Caco-2 (cell line): ENCODE results near the gene NLRC4. TPM values are rescaled to one million over a fixed set of nuclear protein-coding genes. Genes with fewer than 3 reads are reported as not detected.

Experiments
- BruUV-seq: library from RNA; stranded (reverse); fragments of 400-500 nt; replicated peaks from 2 replicates; lab custom pipeline; 2021; lab: Mats Ljungman, UMichigan
- CTCF ChIA-PET: fragments of 300-600 bp; sonication (Branson Sonifier 250); formaldehyde crosslinking; loops from one replicate; lab custom pipeline; 2022; ENCODE audit warnings: antibody characterized with exemption; lab: Charles Lee
- POLR2A ChIA-PET: fragments of 300-600 bp; sonication (Branson Sonifier 250); formaldehyde crosslinking; loops from one replicate; lab custom pipeline; 2022; ENCODE audit warnings: antibody characterized with exemption; lab: Charles Lee
- DNase-seq, 2 experiments: peaks; one replicate each; pipeline versions ENCODE4 v3.0.0 to v3.0.0-alpha.2; 2020 to 2022
- H3K27me3 ChIP-seq: replicated peaks from 2 replicates; pipeline ENCODE4 v1.6.0; 2011; ENCODE audit warnings: low read length; ENCODE audit not compliant: control insufficient read depth, insufficient read depth
- H3K36me3 ChIP-seq: 2 replicates; pipeline ENCODE4 v1.5.1; 2011; ENCODE audit warnings: low read length; ENCODE audit not compliant: control insufficient read depth, insufficient read depth
- H3K4me1 ChIP-seq: fragments of 250-450 bp; sonication (Bioruptor Pico); 2 replicates; pipeline ENCODE4 v1.5.1; 2020; ENCODE audit warnings: mild to moderate bottlenecking
- H3K4me3 ChIP-seq: 2 replicates; pipeline ENCODE4 v1.5.1; 2011; ENCODE audit warnings: low read depth, mild to moderate bottlenecking, control low read depth, low read length
- H3K9me3 ChIP-seq: fragments of 250-450 bp; sonication (Bioruptor Pico); 2 replicates; pipeline ENCODE4 v1.5.1; 2020; ENCODE audit warnings: mild to moderate bottlenecking, moderate library complexity
- H3K27ac Mint-ChIP-seq: one replicate; pipeline ENCODE4 v1.8.0; 2022; ENCODE audit warnings: mixed read lengths; ENCODE audit not compliant: unreplicated experiment
- H3K27me3 Mint-ChIP-seq: one replicate; pipeline ENCODE4 v1.8.0; 2022; ENCODE audit warnings: mixed read lengths; ENCODE audit not compliant: insufficient read depth, unreplicated experiment
- H3K36me3 Mint-ChIP-seq: one replicate; pipeline ENCODE4 v1.8.0; 2022; ENCODE audit warnings: mild to moderate bottlenecking, mixed read lengths; ENCODE audit not compliant: insufficient read depth, unreplicated experiment
- H3K4me1 Mint-ChIP-seq: one replicate; pipeline ENCODE4 v1.8.0; 2022; ENCODE audit warnings: low read depth, mixed read lengths; ENCODE audit not compliant: unreplicated experiment
- H3K4me3 Mint-ChIP-seq: one replicate; pipeline ENCODE4 v1.8.0; 2022; ENCODE audit warnings: mild to moderate bottlenecking, moderate library complexity, mixed read lengths; ENCODE audit not compliant: unreplicated experiment
- H3K9me3 Mint-ChIP-seq: one replicate; pipeline ENCODE4 v1.8.0; 2022; ENCODE audit warnings: mixed read lengths; ENCODE audit not compliant: unreplicated experiment
- CTCF ChIP-seq, 2 experiments: fragments of 200-600 bp in 1 of 2; IDR thresholded peaks; 1 replicate in 1 of 2; 2 replicates in 1 of 2; pipeline versions ENCODE4 v1.5.1 to v1.8.0; 2011 to 2022; ENCODE audit warnings: antibody characterized with exemption in 1 of 2, control low read depth in 1 of 2, inconsistent platforms in 1 of 2, low read depth in 1 of 2, low read length in 1 of 2, mild to moderate bottlenecking in 1 of 2, moderate library complexity in 1 of 2; ENCODE audit not compliant: insufficient read depth in 1 of 2, severe bottlenecking in 1 of 2, unreplicated experiment in 1 of 2
- intact Hi-C: fragments of 100-400 bp; cut with micrococcal nuclease; formaldehyde crosslinking; loops from one replicate; pipeline ENCODE4 v1.10.0; 2022; ENCODE audit not compliant: unreplicated experiment
- total RNA-seq: library from RNA; stranded (reverse); gene quantifications from 2 replicates; pipeline ENCODE4 v1.2.3, GENCODE V29; 2022

NLRC4 gene
- total RNA-seq, 1 experiment from 2014 or later = not detected

- no peak overlapping the region for H3K4me3 ChIP-seq
- no TSS peak for BruUV-seq
- H3K9me3 Mint-ChIP-seq = no peaks in the 10 kb centered on the region
- H3K36me3 ChIP-seq = no peaks in the 10 kb centered on the region
- H3K4me1 ChIP-seq = peaks cover 31% of the 10 kb centered on the region
- no peaks in the 10 kb centered on the region for H3K27me3 ChIP-seq
- no peaks in the 10 kb centered on the region for H3K9me3 ChIP-seq
- peaks cover 2% of the 10 kb centered on the region for H3K36me3 Mint-ChIP-seq
- intact Hi-C loops = loop anchor here (5.0 kb wide), 1 partner anchor 104 kb away; no protein-coding TSS in a partner anchor
- ChIA-PET POLR2A (no interaction called here), CTCF (no interaction called here)
- no peak overlapping the region for H3K4me3 Mint-ChIP-seq
- no peak for TF ChIP-seq CTCF (IDR thresholded peaks at IDR 0.05; ENCODE audit: insufficient read depth in 1 of 2, low read depth in 1 of 2, low read length in 1 of 2, severe bottlenecking in 1 of 2, unreplicated experiment in 1 of 2)
- DNase-seq = no peak
- H3K4me1 Mint-ChIP-seq = peaks cover 30% of the 10 kb centered on the region
- no peaks in the 10 kb centered on the region for H3K27me3 Mint-ChIP-seq
- H3K27ac Mint-ChIP-seq = no peak overlapping the region
Measured at GRCh38 chr2:32228181-32228580, 36.5 kb downstream of the NLRC4 start.

GRCh38 chr2:32227492-32227891 lies 37.2 kb downstream of the NLRC4 start:
- no peaks in the 10 kb centered on the region for H3K9me3 ChIP-seq
- ChIA-PET CTCF (no interaction called here), POLR2A (no interaction called here)
- no peak overlapping the region for H3K4me3 Mint-ChIP-seq
- peaks cover 25% of the 10 kb centered on the region for H3K4me1 Mint-ChIP-seq
- no peaks in the 10 kb centered on the region for H3K9me3 Mint-ChIP-seq
- BruUV-seq = no TSS peak
- H3K27me3 ChIP-seq = no peaks in the 10 kb centered on the region
- H3K27ac Mint-ChIP-seq = peak overlapping the region; percentile 8
- DNase-seq = no peak
- no peak overlapping the region for H3K4me3 ChIP-seq
- H3K4me1 ChIP-seq = peaks cover 27% of the 10 kb centered on the region
- no peak for TF ChIP-seq CTCF (IDR thresholded peaks at IDR 0.05; ENCODE audit: insufficient read depth in 1 of 2, low read depth in 1 of 2, low read length in 1 of 2, severe bottlenecking in 1 of 2, unreplicated experiment in 1 of 2)
- intact Hi-C loops = loop anchor here (5.0 kb wide), 1 partner anchor 105 kb away; no protein-coding TSS in a partner anchor
- H3K36me3 ChIP-seq = no peaks in the 10 kb centered on the region
- peaks cover 9% of the 10 kb centered on the region for H3K36me3 Mint-ChIP-seq
- no peaks in the 10 kb centered on the region for H3K27me3 Mint-ChIP-seq

- no TSS peak for BruUV-seq
- Mint-ChIP-seq H3K4me1 (peaks cover 7% of the 10 kb centered on the region), H3K27me3 (no peaks in the 10 kb centered on the region), H3K36me3 (peaks cover 33% of the 10 kb centered on the region), H3K27ac (no peak overlapping the region), H3K4me3 (no peak overlapping the region), H3K9me3 (no peaks in the 10 kb centered on the region)
- POLR2A ChIA-PET = no interaction called here
- no peaks in the 10 kb centered on the region for H3K36me3 ChIP-seq
- TF ChIP-seq CTCF (IDR thresholded peaks at IDR 0.05; ENCODE audit: insufficient read depth in 1 of 2, low read depth in 1 of 2, low read length in 1 of 2, severe bottlenecking in 1 of 2, unreplicated experiment in 1 of 2) = no peak
- intact Hi-C loops = no loop called here
- H3K9me3 ChIP-seq = no peaks in the 10 kb centered on the region
- no peak overlapping the region for H3K4me3 ChIP-seq
- peaks cover 7% of the 10 kb centered on the region for H3K4me1 ChIP-seq
- DNase-seq = no peak
- CTCF ChIA-PET = no interaction called here
- H3K27me3 ChIP-seq = no peaks in the 10 kb centered on the region
Measured at GRCh38 chr2:32222966-32223365, 41.7 kb downstream of the NLRC4 start.
